HCT116 (cell line): Measurements from ENCODE around the gene GCLC. TPM values are rescaled to one million over a fixed set of nuclear protein-coding genes. Genes with fewer than 3 reads are reported as not detected.

Source experiments
- ATAC-seq: fragments of 200-7000 bp; cut with Tn5 transposase; 2 replicates; pipeline ENCODE4 v1.9.1; 2020; ENCODE audit warnings: mild to moderate bottlenecking, moderate library complexity
- BruUV-seq: library from RNA; stranded (reverse); fragments of 400-500 nt; replicated peaks from 2 replicates; lab custom pipeline; 2021; lab: Mats Ljungman, UMichigan
- CTCF ChIA-PET: fragments of 300-600 bp; sonication (Branson Sonifier 250); formaldehyde crosslinking; loops from one replicate; lab custom pipeline; 2021; ENCODE audit warnings: antibody characterized with exemption; lab: Charles Lee
- POLR2A ChIA-PET: fragments of 300-600, 350-600 bp; sonication (Branson Sonifier 250); formaldehyde crosslinking; loops from one replicate; lab custom pipeline; 2021; ENCODE audit warnings: antibody characterized with exemption; lab: Charles Lee
- RAD21 ChIA-PET, 2 experiments: fragments of 300-600 bp; sonication (Branson Sonifier 250); formaldehyde crosslinking; loops; one replicate each; lab custom pipeline; 2023; ENCODE audit warnings: low total read pairs in 2 of 2; ENCODE audit not compliant: uncharacterized antibody in 2 of 2, unreplicated experiment in 2 of 2, low non-redundant PET in 1 of 2; lab: Charles Lee
- DNase-seq: peaks from one replicate; pipeline ENCODE4 v3.0.0-alpha.2; 2010; ENCODE audit warnings: low read depth, low spot score
- H2AFZ ChIP-seq: fragments of 200-600 bp; shearing (Covaris generic), sonication (generic); 2 replicates; pipeline ENCODE4 v1.6.1; 2017; ENCODE audit warnings: low read depth, mixed run types, mixed read lengths, antibody characterized with exemption, low read length; ENCODE audit not compliant: poor library complexity, severe bottlenecking
- H3K27ac ChIP-seq: 2 replicates; pipeline ENCODE4 v1.5.1; 2012; ENCODE audit warnings: low read depth, low read length
- H3K27me3 ChIP-seq: fragments of 200-600 bp; sonication (generic); 2 replicates; pipeline ENCODE4 v1.6.1; 2016; ENCODE audit warnings: mixed run types, low read length, mixed read lengths; ENCODE audit not compliant: insufficient read depth
- H3K36me3 ChIP-seq, 2 experiments: fragments of 200-500 bp in 1 of 2; fragments of 200-600 bp in 1 of 2; sonication (Bioruptor generic) in 1 of 2; sonication (generic) in 1 of 2; 2 replicates each; pipeline versions ENCODE4 v1.5.1 to v1.6.1; 2014 to 2016; ENCODE audit warnings: low read length in 2 of 2, inconsistent platforms in 1 of 2, mixed read lengths in 1 of 2, mixed run types in 1 of 2; ENCODE audit not compliant: insufficient read depth in 2 of 2, control insufficient read depth in 1 of 2
- H3K4me1 ChIP-seq, 2 experiments: fragments of 200-600 bp in 1 of 2; sonication (generic) in 1 of 2; 2 replicates each; pipeline versions ENCODE4 v1.5.1 to v1.6.1; 2012 to 2017; ENCODE audit warnings: low read length in 2 of 2, inconsistent platforms in 1 of 2, mild to moderate bottlenecking in 1 of 2, mixed read lengths in 1 of 2, mixed run types in 1 of 2, moderate library complexity in 1 of 2; ENCODE audit not compliant: insufficient read depth in 2 of 2, control insufficient read depth in 1 of 2
- H3K4me2 ChIP-seq: fragments of 200-600 bp; sonication (generic); 2 replicates; pipeline ENCODE4 v1.6.1; 2017; ENCODE audit warnings: mixed run types, low read length, mixed read lengths
- H3K4me3 ChIP-seq, 2 experiments: fragments of 200-600 bp in 1 of 2; sonication (generic) in 1 of 2; replicated peaks in 1 of 2; 2 replicates each; pipeline ENCODE4 v1.5.1; 2011 to 2016; ENCODE audit warnings: low read length in 2 of 2, control low read depth in 1 of 2, low read depth in 1 of 2, mild to moderate bottlenecking in 1 of 2, mixed read lengths in 1 of 2, mixed run types in 1 of 2
- H3K79me2 ChIP-seq: fragments of 200-600 bp; sonication (generic); 2 replicates; pipeline ENCODE4 v1.6.1; 2017; ENCODE audit warnings: mild to moderate bottlenecking, mixed run types, low read length, moderate library complexity, mixed read lengths; ENCODE audit not compliant: insufficient read depth
- H3K9ac ChIP-seq: fragments of 200-600 bp; sonication (generic); 2 replicates; pipeline ENCODE4 v1.6.1; 2016; ENCODE audit warnings: low read length, mixed read lengths
- H3K9me2 ChIP-seq: fragments of 200-600 bp; sonication (generic), shearing (Covaris generic); 2 replicates; pipeline ENCODE4 v1.6.1; 2017; ENCODE audit warnings: mixed run types, mild to moderate bottlenecking, moderate library complexity; ENCODE audit not compliant: insufficient read depth
- H3K9me3 ChIP-seq, 2 experiments: fragments of 200-500 bp in 1 of 2; fragments of 200-600 bp in 1 of 2; sonication (Bioruptor generic) in 1 of 2; sonication (generic) in 1 of 2; 2 replicates each; pipeline ENCODE4 v1.6.1; 2014 to 2017; ENCODE audit warnings: low read length in 2 of 2, mixed read lengths in 2 of 2, inconsistent platforms in 1 of 2, low read depth in 1 of 2, mild to moderate bottlenecking in 1 of 2, mixed run types in 1 of 2, moderate library complexity in 1 of 2; ENCODE audit not compliant: control insufficient read depth in 1 of 2, insufficient read depth in 1 of 2
- H4K20me1 ChIP-seq: fragments of 200-600 bp; sonication (generic), shearing (Covaris generic); 2 replicates; pipeline ENCODE4 v1.6.1; 2017; ENCODE audit warnings: mixed run types, mild to moderate bottlenecking, moderate library complexity; ENCODE audit not compliant: insufficient read depth
- CEBPB ChIP-seq: IDR thresholded peaks from 2 replicates; pipeline ENCODE4 v1.6.1; 2012; ENCODE audit warnings: low read depth
- EGR1 ChIP-seq: IDR thresholded peaks from 2 replicates; pipeline ENCODE4 v1.6.1; 2012; ENCODE audit warnings: low read depth
- ELF1 ChIP-seq: IDR thresholded peaks from 2 replicates; pipeline ENCODE4 v1.6.1; 2012; ENCODE audit warnings: low read depth, borderline replicate concordance
- EZH2 ChIP-seq: fragments of 200-600 bp; sonication (generic); IDR thresholded peaks from 2 replicates; pipeline ENCODE4 v1.6.1; 2017; ENCODE audit warnings: antibody characterized with exemption, mixed run types
- EZH2phosphoT487 ChIP-seq: fragments of 200-600 bp; IDR thresholded peaks from 2 replicates; pipeline ENCODE4 v1.6.1; 2018; ENCODE audit warnings: antibody characterized with exemption, borderline replicate concordance
- POLR2A ChIP-seq: IDR thresholded peaks from 2 replicates; pipeline ENCODE4 v1.7.0; 2011; ENCODE audit warnings: borderline replicate concordance; ENCODE audit not compliant: insufficient read depth, insufficient read length; ENCODE audit errors: extremely low read depth
- RAD21 ChIP-seq: IDR thresholded peaks from 2 replicates; pipeline ENCODE4 v1.6.1; 2012; ENCODE audit warnings: low read depth, mild to moderate bottlenecking
- SIN3A ChIP-seq: IDR thresholded peaks from 2 replicates; pipeline ENCODE4 v1.6.1; 2012; ENCODE audit warnings: low read depth
- SP1 ChIP-seq: IDR thresholded peaks from 2 replicates; pipeline ENCODE4 v1.6.1; 2012; ENCODE audit warnings: low read depth
- YY1 ChIP-seq: IDR thresholded peaks from 2 replicates; pipeline ENCODE4 v1.6.1; 2011; ENCODE audit warnings: low read length, low read depth, moderate library complexity, mild to moderate bottlenecking; ENCODE audit not compliant: insufficient replicate concordance; ENCODE audit errors: extremely low read depth
- intact Hi-C: fragments of 100-400 bp; cut with micrococcal nuclease; formaldehyde crosslinking; loops from 2 replicates; pipeline ENCODE4 v1.10.0; 2022
- total RNA-seq: library from RNA; stranded (reverse); gene quantifications from one replicate; pipeline ENCODE4 v1.2.1, GENCODE V29; 2021; ENCODE audit not compliant: unreplicated experiment
- TF ChIP-seq, protein P1 (sequence below): IDR thresholded peaks from 2 replicates; pipeline ENCODE4 v1.6.1; 2012
- TF ChIP-seq, protein P2 (sequence below): IDR thresholded peaks from 2 replicates; pipeline ENCODE4 v1.6.1; 2011; ENCODE audit warnings: mild to moderate bottlenecking, low read length, moderate library complexity; ENCODE audit not compliant: insufficient replicate concordance; ENCODE audit errors: extremely low read depth
- TF ChIP-seq, protein P3 (sequence below): IDR thresholded peaks from 2 replicates; pipeline ENCODE4 v1.6.1; 2012
- TF ChIP-seq, protein P4 (sequence below), 3 experiments: fragments of 200-600 bp in 1 of 3; sonication (generic) in 1 of 3; IDR thresholded peaks in 2 of 3; conservative IDR thresholded peaks in 1 of 3; 2 replicates each; pipeline ENCODE4 v1.5.1; 2012 to 2017; ENCODE audit warnings: low read depth in 2 of 3, low read length in 2 of 3, antibody characterized with exemption in 1 of 3, borderline replicate concordance in 1 of 3, control low read depth in 1 of 3, mild to moderate bottlenecking in 1 of 3, mixed read lengths in 1 of 3, mixed run types in 1 of 3, moderate library complexity in 1 of 3; ENCODE audit not compliant: insufficient read depth in 1 of 3
- TF ChIP-seq, protein P5 (sequence below): IDR thresholded peaks from 2 replicates; pipeline ENCODE4 v1.6.1; 2012; ENCODE audit warnings: low read depth

GCLC gene
- total RNA-seq, 1 experiment from 2014 or later, result 72.0 TPM

DNA sequence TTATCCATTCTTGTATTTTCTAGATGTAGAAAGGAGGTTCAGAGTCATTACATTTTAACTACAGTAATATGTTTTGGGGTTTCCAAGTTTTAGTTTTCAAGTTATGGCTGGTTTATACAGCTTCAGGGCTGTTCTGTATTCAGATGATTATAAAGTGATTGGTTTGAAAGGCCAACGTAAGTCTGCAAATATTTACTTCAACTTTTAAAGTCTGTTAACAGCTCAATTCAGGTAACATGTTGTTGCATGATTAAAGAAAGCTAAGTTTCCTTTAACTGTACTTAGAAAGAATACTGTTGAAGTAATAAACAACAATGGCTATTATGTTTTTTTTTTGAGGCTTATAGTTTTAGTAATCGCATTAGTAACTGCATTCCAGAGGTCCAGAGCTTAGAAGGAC, 22.8 kb upstream of the GCLC start (continued):
- TF ChIP-seq, protein P1, sequence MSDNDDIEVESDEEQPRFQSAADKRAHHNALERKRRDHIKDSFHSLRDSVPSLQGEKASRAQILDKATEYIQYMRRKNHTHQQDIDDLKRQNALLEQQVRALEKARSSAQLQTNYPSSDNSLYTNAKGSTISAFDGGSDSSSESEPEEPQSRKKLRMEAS, result no peak
- TF ChIP-seq POLR2A (no peak), ELF1 (no peak), EZH2 (no peak), SP1 (no peak), YY1 (no peak), RAD21 (no peak), SIN3A (no peak)
- TF ChIP-seq, protein P2, sequence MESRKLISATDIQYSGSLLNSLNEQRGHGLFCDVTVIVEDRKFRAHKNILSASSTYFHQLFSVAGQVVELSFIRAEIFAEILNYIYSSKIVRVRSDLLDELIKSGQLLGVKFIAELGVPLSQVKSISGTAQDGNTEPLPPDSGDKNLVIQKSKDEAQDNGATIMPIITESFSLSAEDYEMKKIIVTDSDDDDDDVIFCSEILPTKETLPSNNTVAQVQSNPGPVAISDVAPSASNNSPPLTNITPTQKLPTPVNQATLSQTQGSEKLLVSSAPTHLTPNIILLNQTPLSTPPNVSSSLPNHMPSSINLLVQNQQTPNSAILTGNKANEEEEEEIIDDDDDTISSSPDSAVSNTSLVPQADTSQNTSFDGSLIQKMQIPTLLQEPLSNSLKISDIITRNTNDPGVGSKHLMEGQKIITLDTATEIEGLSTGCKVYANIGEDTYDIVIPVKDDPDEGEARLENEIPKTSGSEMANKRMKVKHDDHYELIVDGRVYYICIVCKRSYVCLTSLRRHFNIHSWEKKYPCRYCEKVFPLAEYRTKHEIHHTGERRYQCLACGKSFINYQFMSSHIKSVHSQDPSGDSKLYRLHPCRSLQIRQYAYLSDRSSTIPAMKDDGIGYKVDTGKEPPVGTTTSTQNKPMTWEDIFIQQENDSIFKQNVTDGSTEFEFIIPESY, result no peak
- TF ChIP-seq, protein P3, sequence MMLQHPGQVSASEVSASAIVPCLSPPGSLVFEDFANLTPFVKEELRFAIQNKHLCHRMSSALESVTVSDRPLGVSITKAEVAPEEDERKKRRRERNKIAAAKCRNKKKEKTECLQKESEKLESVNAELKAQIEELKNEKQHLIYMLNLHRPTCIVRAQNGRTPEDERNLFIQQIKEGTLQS, result no peak

DNA sequence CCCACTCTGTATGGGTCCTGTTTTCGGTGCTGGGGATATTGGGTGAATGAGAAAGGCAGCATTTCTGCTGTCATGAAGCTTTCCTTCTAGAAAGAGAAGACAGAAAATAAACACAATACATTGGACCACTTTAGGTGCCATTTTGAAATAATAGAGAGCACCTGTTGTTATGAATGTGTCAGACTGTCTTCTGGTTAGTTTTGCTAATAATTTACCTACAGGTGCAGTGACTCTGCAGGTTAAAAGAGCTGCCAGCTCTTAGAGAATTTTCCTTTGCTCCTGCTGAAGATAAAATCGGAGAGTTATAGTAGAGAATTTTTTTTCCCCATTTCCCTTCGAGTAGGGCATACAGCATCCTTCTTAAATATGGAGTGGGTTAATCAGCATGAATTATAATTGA, 21.9 kb upstream of the GCLC start:
- intact Hi-C loops, result no loop called here
- no TSS peak for BruUV-seq
- Histone ChIP-seq H2AFZ (no peak overlapping the region), H3K79me2 (no peaks in the 10 kb centered on the region), H3K9me3 (no peaks in the 10 kb centered on the region), H3K4me1 (no peaks in the 10 kb centered on the region), H4K20me1 (no peaks in the 10 kb centered on the region), H3K9ac (no peak overlapping the region), H3K36me3 (no peaks in the 10 kb centered on the region), H3K9me2 (no peaks in the 10 kb centered on the region), H3K4me3 (no peak overlapping the region), H3K27ac (no peak overlapping the region), H3K4me2 (no peak overlapping the region), H3K27me3 (no peaks in the 10 kb centered on the region)
- ChIA-PET CTCF (no interaction called here), POLR2A (no interaction called here), RAD21 (no interaction called here)
- DNase-seq, result no peak
- ATAC-seq, result no peak
- TF ChIP-seq SP1, result no peak
- TF ChIP-seq EGR1, result no peak
- TF ChIP-seq, protein P1, result no peak
- TF ChIP-seq, protein P4, sequence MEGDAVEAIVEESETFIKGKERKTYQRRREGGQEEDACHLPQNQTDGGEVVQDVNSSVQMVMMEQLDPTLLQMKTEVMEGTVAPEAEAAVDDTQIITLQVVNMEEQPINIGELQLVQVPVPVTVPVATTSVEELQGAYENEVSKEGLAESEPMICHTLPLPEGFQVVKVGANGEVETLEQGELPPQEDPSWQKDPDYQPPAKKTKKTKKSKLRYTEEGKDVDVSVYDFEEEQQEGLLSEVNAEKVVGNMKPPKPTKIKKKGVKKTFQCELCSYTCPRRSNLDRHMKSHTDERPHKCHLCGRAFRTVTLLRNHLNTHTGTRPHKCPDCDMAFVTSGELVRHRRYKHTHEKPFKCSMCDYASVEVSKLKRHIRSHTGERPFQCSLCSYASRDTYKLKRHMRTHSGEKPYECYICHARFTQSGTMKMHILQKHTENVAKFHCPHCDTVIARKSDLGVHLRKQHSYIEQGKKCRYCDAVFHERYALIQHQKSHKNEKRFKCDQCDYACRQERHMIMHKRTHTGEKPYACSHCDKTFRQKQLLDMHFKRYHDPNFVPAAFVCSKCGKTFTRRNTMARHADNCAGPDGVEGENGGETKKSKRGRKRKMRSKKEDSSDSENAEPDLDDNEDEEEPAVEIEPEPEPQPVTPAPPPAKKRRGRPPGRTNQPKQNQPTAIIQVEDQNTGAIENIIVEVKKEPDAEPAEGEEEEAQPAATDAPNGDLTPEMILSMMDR (IDR thresholded peaks at IDR 0.05 in 2 of 3, conservative IDR thresholded peaks at IDR 0.05 in 1 of 3; ENCODE audit: borderline replicate concordance in 1 of 3, insufficient read depth in 1 of 3, low read depth in 2 of 3, low read length in 2 of 3), result no peak
- TF ChIP-seq, protein P5, sequence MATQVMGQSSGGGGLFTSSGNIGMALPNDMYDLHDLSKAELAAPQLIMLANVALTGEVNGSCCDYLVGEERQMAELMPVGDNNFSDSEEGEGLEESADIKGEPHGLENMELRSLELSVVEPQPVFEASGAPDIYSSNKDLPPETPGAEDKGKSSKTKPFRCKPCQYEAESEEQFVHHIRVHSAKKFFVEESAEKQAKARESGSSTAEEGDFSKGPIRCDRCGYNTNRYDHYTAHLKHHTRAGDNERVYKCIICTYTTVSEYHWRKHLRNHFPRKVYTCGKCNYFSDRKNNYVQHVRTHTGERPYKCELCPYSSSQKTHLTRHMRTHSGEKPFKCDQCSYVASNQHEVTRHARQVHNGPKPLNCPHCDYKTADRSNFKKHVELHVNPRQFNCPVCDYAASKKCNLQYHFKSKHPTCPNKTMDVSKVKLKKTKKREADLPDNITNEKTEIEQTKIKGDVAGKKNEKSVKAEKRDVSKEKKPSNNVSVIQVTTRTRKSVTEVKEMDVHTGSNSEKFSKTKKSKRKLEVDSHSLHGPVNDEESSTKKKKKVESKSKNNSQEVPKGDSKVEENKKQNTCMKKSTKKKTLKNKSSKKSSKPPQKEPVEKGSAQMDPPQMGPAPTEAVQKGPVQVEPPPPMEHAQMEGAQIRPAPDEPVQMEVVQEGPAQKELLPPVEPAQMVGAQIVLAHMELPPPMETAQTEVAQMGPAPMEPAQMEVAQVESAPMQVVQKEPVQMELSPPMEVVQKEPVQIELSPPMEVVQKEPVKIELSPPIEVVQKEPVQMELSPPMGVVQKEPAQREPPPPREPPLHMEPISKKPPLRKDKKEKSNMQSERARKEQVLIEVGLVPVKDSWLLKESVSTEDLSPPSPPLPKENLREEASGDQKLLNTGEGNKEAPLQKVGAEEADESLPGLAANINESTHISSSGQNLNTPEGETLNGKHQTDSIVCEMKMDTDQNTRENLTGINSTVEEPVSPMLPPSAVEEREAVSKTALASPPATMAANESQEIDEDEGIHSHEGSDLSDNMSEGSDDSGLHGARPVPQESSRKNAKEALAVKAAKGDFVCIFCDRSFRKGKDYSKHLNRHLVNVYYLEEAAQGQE, result no peak
- no peak for TF ChIP-seq CEBPB
- no peak for TF ChIP-seq YY1
- no peak for TF ChIP-seq SIN3A
- TF ChIP-seq EZH2phosphoT487, result no peak
